Metanephros (tissue), 2 donors: ENCODE results near the gene NANP. TPM values are rescaled to one million over a fixed set of nuclear protein-coding genes. Genes with fewer than 3 reads are reported as not detected.

Source experiments
- small RNA-seq: library from RNA; depleted of rRNA; stranded (forward); fragments of <200 nt; gene quantifications from one replicate; pipeline ENCODE3, GENCODE V24; 2014; ENCODE audit warnings: low replicate concordance
- total RNA-seq: library from RNA; depleted of rRNA; stranded (reverse); fragments of >200 nt; gene quantifications from one replicate; pipeline ENCODE4 v1.2.3, GENCODE V29; 2014

Gene NANP
- 5.6 TPM for total RNA-seq

GRCh38 chr20:25623736-25624499, at the start of gene NANP:
Gene NANP (minus strand): TSS chr20:25624014. CDS start chr20:25623948, 66 bp downstream.

GRCh38 chr20:25584905-25585704, 38.7 kb downstream of the NANP start, which contains the start of gene NINL:
Gene NINL (minus strand): TSS chr20:25585531. CDS start chr20:25526587, 58,944 bp downstream.

Small RNAs within 50 kb of the gene (small RNA-seq; reads per million reads assigned to genes)
- gene RN7SL594P (not detected), gene RNU6ATAC17P (not detected)

Other genes starting within 250 kb of the NANP start
- gene ABHD12, start 233.2 kb downstream of the NANP start, total RNA-seq = 47.0 TPM
- gene GINS1, start 216.3 kb downstream of the NANP start, total RNA-seq = 8.0 TPM
- gene NINL, start 38.5 kb downstream of the NANP start, total RNA-seq = 27.0 TPM
- 19.8 TPM for gene ZNF337, start 72.8 kb upstream of the NANP start, total RNA-seq